Measurements from ENCODE around the gene BAHCC1. TPM values are rescaled to one million over a fixed set of nuclear protein-coding genes. Genes with fewer than 3 reads are reported as not detected.

Gene BAHCC1
- total RNA-seq, 2 experiments from 2014 or later, result 0.40 to 0.65 TPM

GRCh38 chr17:81417049-81417878, 22.0 kb downstream of the BAHCC1 start:
- intact Hi-C loops (cut with micrococcal nuclease), result no loop called here
- H3K27ac Mint-ChIP-seq, result no peak overlapping the region
- no peaks in the 10 kb centered on the region for H3K9me3 Mint-ChIP-seq
- ChIA-PET CTCF (no interaction called here), POLR2A (no interaction called here)
- no peak for TF ChIP-seq CTCF (IDR thresholded peaks at IDR 0.05)
- no peak for DNase-seq
- H3K4me1 Mint-ChIP-seq (ENCODE audit: low read depth), result peaks cover 11% of the 10 kb centered on the region
- H3K4me3 Mint-ChIP-seq, result no peak overlapping the region
- no peak for ATAC-seq
- H3K36me3 Mint-ChIP-seq (ENCODE audit: low read depth), result no peaks in the 10 kb centered on the region
- no peaks in the 10 kb centered on the region for H3K27me3 Mint-ChIP-seq

- ChIA-PET CTCF (no interaction called here), POLR2A (no interaction called here)
- Mint-ChIP-seq H3K27me3 (no peaks in the 10 kb centered on the region), H3K4me1 (ENCODE audit: low read depth) (peaks cover 4% of the 10 kb centered on the region), H3K36me3 (ENCODE audit: low read depth) (no peaks in the 10 kb centered on the region), H3K9me3 (no peaks in the 10 kb centered on the region), H3K4me3 (no peak overlapping the region), H3K27ac (no peak overlapping the region)
- no peak for ATAC-seq
- DNase-seq, result no peak
- TF ChIP-seq CTCF (IDR thresholded peaks at IDR 0.05), result no peak
- intact Hi-C loops (cut with micrococcal nuclease), result no loop called here
These were observed 22.8 kb downstream of the BAHCC1 start for GRCh38 chr17:81417879-81418709.

- intact Hi-C loops (cut with micrococcal nuclease), result no loop called here
- POLR2A ChIA-PET, result interaction anchor here (0.7 kb wide), 1 partner anchor 153 kb away, joined by 4 read pairs; no protein-coding TSS in a partner anchor
- Mint-ChIP-seq H3K4me3 (no peak overlapping the region), H3K9me3 (no peaks in the 10 kb centered on the region), H3K27me3 (no peaks in the 10 kb centered on the region), H3K27ac (no peak overlapping the region), H3K4me1 (ENCODE audit: low read depth) (no peaks in the 10 kb centered on the region), H3K36me3 (ENCODE audit: low read depth) (no peaks in the 10 kb centered on the region)
- TF ChIP-seq CTCF (IDR thresholded peaks at IDR 0.05), result no peak
- no peak for ATAC-seq
- DNase-seq, result no peak
- CTCF ChIA-PET, result no interaction called here
These were observed 23.6 kb downstream of the BAHCC1 start for GRCh38 chr17:81418710-81419318.

- CTCF ChIA-PET, result no interaction called here
- Mint-ChIP-seq H3K36me3 (ENCODE audit: low read depth) (no peaks in the 10 kb centered on the region), H3K9me3 (no peaks in the 10 kb centered on the region), H3K4me1 (ENCODE audit: low read depth) (no peaks in the 10 kb centered on the region), H3K27ac (no peak overlapping the region), H3K4me3 (no peak overlapping the region), H3K27me3 (no peaks in the 10 kb centered on the region)
- intact Hi-C loops (cut with micrococcal nuclease), result no loop called here
- no peak for TF ChIP-seq CTCF (IDR thresholded peaks at IDR 0.05)
- POLR2A ChIA-PET, result interaction anchor here (0.7 kb wide), 1 partner anchor 153 kb away, joined by 4 read pairs; no protein-coding TSS in a partner anchor
- DNase-seq (no peak), ATAC-seq (no peak)
These were observed 24.1 kb downstream of the BAHCC1 start for GRCh38 chr17:81419319-81419885.
